Tibial artery (tissue), 4 donors: ENCODE measurements around the gene ACYP2.
"Not testable (repeated sequence)": the region's sequence is repeated elsewhere in the genome, so short reads cannot be mapped to it uniquely, and the experiment has no call there.

Experiments used
- DNase-seq, 2 donors: peaks; one replicate each; pipeline ENCODE4 v3.0.0-alpha.2; 2019
- H3K27ac ChIP-seq, 2 donors: fragments of 200-600 bp; sonication (generic) in 1 of 2; 1 replicate in 1 of 2; 2 replicates in 1 of 2; pipeline ENCODE4 v1.5.1; 2018 to 2019; ENCODE audit warnings: mild to moderate bottlenecking in 1 of 2
- H3K27me3 ChIP-seq, 2 donors: fragments of 200-600 bp; sonication (generic) in 1 of 2; one replicate each; pipeline versions ENCODE4 v1.5.1 to v1.6.0; 2016 to 2019
- H3K36me3 ChIP-seq, 3 donors: fragments of 200-600 bp; sonication (generic) in 2 of 3; one replicate each; pipeline ENCODE4 v1.5.1; 2016 to 2019; ENCODE audit warnings: mild to moderate bottlenecking in 2 of 3
- H3K4me1 ChIP-seq, 4 donors: fragments of 200-600 bp; sonication (generic) in 2 of 4; 1 replicate in 3 of 4; 2 replicates in 1 of 4; pipeline ENCODE4 v1.5.1; 2016 to 2019
- H3K4me3 ChIP-seq, 2 donors: fragments of 200-600 bp; sonication (generic) in 1 of 2; 1 replicate in 1 of 2; 2 replicates in 1 of 2; pipeline ENCODE4 v1.5.1; 2018 to 2019; ENCODE audit warnings: mild to moderate bottlenecking in 2 of 2
- H3K9me3 ChIP-seq, 3 donors: fragments of 200-600 bp; sonication (generic) in 1 of 3; one replicate each; pipeline ENCODE4 v1.5.1; 2016 to 2019
- CTCF ChIP-seq, 2 experiments: fragments of 200-600 bp in 1 of 2; fragments of 450-650 bp in 1 of 2; IDR thresholded peaks; one replicate each; pipeline ENCODE4 v1.5.1; 2017 to 2019; ENCODE audit warnings: antibody characterized with exemption in 2 of 2, mild to moderate bottlenecking in 1 of 2, moderate library complexity in 1 of 2
- intact Hi-C: fragments of 100-400 bp; cut with DNase I; formaldehyde crosslinking; loops from one replicate; pipeline ENCODE4 v1.15.0; 2023; ENCODE audit warnings: low total_unique reads

ACYP2 gene

GRCh38 chr2:54115284-54116137 is at the start of gene ACYP2:
Gene ACYP2 (plus strand): TSS chr2:54115615.
- Histone ChIP-seq H3K27ac (peak within 1 kb of the TSS; percentile 98), H3K4me1 (peaks cover 0 to 5% (median 2%) of the 10 kb centered on the region in 4 donors), H3K27me3 (no peaks in the 10 kb centered on the region), H3K36me3 (no peaks in the 10 kb centered on the region), H3K9me3 (no peaks in the 10 kb centered on the region), H3K4me3 (peak within 1 kb of the TSS; percentile 72 to 74)
- peak; percentile 95 to 97 for DNase-seq
- intact Hi-C loops = loop anchor here (10.0 kb wide), 1 partner anchor 609 kb away; the partner anchor contains the start of gene EML6
- TF ChIP-seq CTCF (IDR thresholded peaks at IDR 0.05) = peak in 1 of 2 experiments; percentile 14

GRCh38 chr2:54065891-54066290 is 49.5 kb upstream of the ACYP2 start:
- Histone ChIP-seq H3K4me3 (no peak overlapping the region), H3K36me3 (no peaks in the 10 kb centered on the region), H3K27ac (no peak overlapping the region), H3K9me3 (no peaks in the 10 kb centered on the region), H3K27me3 (no peaks in the 10 kb centered on the region), H3K4me1 (no peaks in the 10 kb centered on the region)
- DNase-seq = no peak
- intact Hi-C loops = no loop called here
- TF ChIP-seq CTCF (IDR thresholded peaks at IDR 0.05) = no peak

- H3K36me3 ChIP-seq = no peaks in the 10 kb centered on the region
- no peaks in the 10 kb centered on the region for H3K4me1 ChIP-seq
- H3K27ac ChIP-seq = no peak overlapping the region
- intact Hi-C loops = no loop called here
- no peak for DNase-seq
- H3K9me3 ChIP-seq = no peaks in the 10 kb centered on the region
- no peak overlapping the region for H3K4me3 ChIP-seq
- no peak for TF ChIP-seq CTCF (IDR thresholded peaks at IDR 0.05)
- no peaks in the 10 kb centered on the region for H3K27me3 ChIP-seq
Measured at GRCh38 chr2:54067851-54068375, 47.5 kb upstream of the ACYP2 start.

- H3K9me3 ChIP-seq, H3K4me3 ChIP-seq, H3K27ac ChIP-seq, H3K36me3 ChIP-seq, DNase-seq, intact Hi-C loops, H3K4me1 ChIP-seq, H3K27me3 ChIP-seq: not testable (repeated sequence)
Measured at GRCh38 chr2:54072483-54072882, 42.9 kb upstream of the ACYP2 start.

- Histone ChIP-seq H3K4me1 (no peaks in the 10 kb centered on the region), H3K27ac (no peak overlapping the region), H3K27me3 (no peaks in the 10 kb centered on the region), H3K4me3 (no peak overlapping the region), H3K9me3 (no peaks in the 10 kb centered on the region), H3K36me3 (no peaks in the 10 kb centered on the region)
- TF ChIP-seq CTCF (IDR thresholded peaks at IDR 0.05) = no peak
- no peak for DNase-seq
- intact Hi-C loops = no loop called here
Measured at GRCh38 chr2:54073796-54074195, 41.6 kb upstream of the ACYP2 start.

GRCh38 chr2:54074606-54075341 is 40.6 kb upstream of the ACYP2 start:
- no peak for DNase-seq
- intact Hi-C loops = no loop called here
- H3K4me3 ChIP-seq = no peak overlapping the region
- no peaks in the 10 kb centered on the region for H3K4me1 ChIP-seq
- H3K27ac ChIP-seq = no peak overlapping the region
- no peak for TF ChIP-seq CTCF (IDR thresholded peaks at IDR 0.05)
- H3K36me3 ChIP-seq = no peaks in the 10 kb centered on the region
- no peaks in the 10 kb centered on the region for H3K27me3 ChIP-seq
- no peaks in the 10 kb centered on the region for H3K9me3 ChIP-seq
